Renal cortical epithelial cell (primary cell): ENCODE measurements around the gene NUP37. TPM values are rescaled to one million over a fixed set of nuclear protein-coding genes. Genes with fewer than 3 reads are reported as not detected.

Source experiments
- DNase-seq: peaks from one replicate; pipeline ENCODE4 v3.0.0-alpha.2; 2011; ENCODE audit warnings: low read depth
- total RNA-seq: library from RNA; depleted of rRNA; stranded (reverse); fragments of >200 nt; gene quantifications from 2 replicates; pipeline ENCODE4 v1.2.3, GENCODE V29; 2014

Gene NUP37
- total RNA-seq, 1 donor from 2014 or later = 66.0 TPM

- DNase-seq = no peak
Observed at GRCh38 chr12:102026728-102027127, 93.2 kb downstream of the NUP37 start.

- no peak for DNase-seq
Observed at GRCh38 chr12:102024765-102025164, 95.1 kb downstream of the NUP37 start.

- peak; percentile 83 for DNase-seq
Observed at GRCh38 chr12:102023343-102023930, 96.5 kb downstream of the NUP37 start.

Other genes with a start within 250 kb of the NUP37 start
- gene DRAM1, start 242.5 kb downstream of the NUP37 start, total RNA-seq = 95.3 and 131 TPM in 2 replicates
- 53.6 and 96.6 TPM in 2 replicates for gene WASHC3, start 58.1 kb downstream of the NUP37 start, total RNA-seq
- gene PARPBP, start 69 bp upstream of the NUP37 start, total RNA-seq = 9.0 and 13.0 TPM in 2 replicates
- not detected in 2 replicates for gene PMCH, start 77.7 kb upstream of the NUP37 start, total RNA-seq